Activated CD8-positive, alpha-beta T cell treated with anti-CD3 and anti-CD28 coated beads for 36 hours (primary cell): ENCODE data around the gene DKK2. TPM values are rescaled to one million over a fixed set of nuclear protein-coding genes. Genes with fewer than 3 reads are reported as not detected.

ENCODE experiments used
- ATAC-seq: fragments of 200-7000 bp; cut with Tn5 transposase; one replicate; pipeline ENCODE4 v1.10.0; 2021; ENCODE audit warnings: mild to moderate bottlenecking, moderate library complexity
- CTCF ChIA-PET: fragments of 350-600 bp; sonication (Branson Sonifier 250); formaldehyde crosslinking; loops from one replicate; lab custom pipeline; 2021; ENCODE audit warnings: antibody characterized with exemption; lab: Charles Lee
- POLR2A ChIA-PET: fragments of 350-600 bp; sonication (Branson Sonifier 250); formaldehyde crosslinking; loops from one replicate; lab custom pipeline; 2021; ENCODE audit warnings: antibody characterized with exemption; lab: Charles Lee
- DNase-seq: peaks from one replicate; pipeline ENCODE4 v3.0.0-alpha.2; 2020
- H3K27ac Mint-ChIP-seq: one replicate; pipeline ENCODE4 v1.8.0; 2021; ENCODE audit warnings: mild to moderate bottlenecking, mixed read lengths
- H3K27me3 Mint-ChIP-seq: one replicate; pipeline ENCODE4 v1.8.0; 2021; ENCODE audit warnings: mixed read lengths
- H3K36me3 Mint-ChIP-seq: one replicate; pipeline ENCODE4 v1.8.0; 2021; ENCODE audit warnings: low read depth, mixed read lengths
- H3K4me1 Mint-ChIP-seq: one replicate; pipeline ENCODE4 v1.8.0; 2021; ENCODE audit warnings: low read depth, mixed read lengths
- H3K4me3 Mint-ChIP-seq: one replicate; pipeline ENCODE4 v1.8.0; 2021; ENCODE audit warnings: mild to moderate bottlenecking, moderate library complexity, mixed read lengths
- H3K9me3 Mint-ChIP-seq: one replicate; pipeline ENCODE4 v1.8.0; 2021; ENCODE audit warnings: mixed read lengths
- intact Hi-C: fragments of 100-400 bp; cut with micrococcal nuclease; formaldehyde crosslinking; loops from one replicate; pipeline ENCODE4 v1.10.0; 2022
- total RNA-seq, 2 experiments: library from RNA; stranded (reverse); gene quantifications; one replicate each; pipeline ENCODE4 v1.2.3, GENCODE V29; 2021
- TF ChIP-seq, protein P1 (sequence below): fragments of 200-600 bp; IDR thresholded peaks from one replicate; pipeline ENCODE4 v1.8.0; 2022; ENCODE audit warnings: antibody characterized with exemption, mild to moderate bottlenecking

DKK2 gene
- total RNA-seq, 2 experiments from 2014 or later: not detected

DNA sequence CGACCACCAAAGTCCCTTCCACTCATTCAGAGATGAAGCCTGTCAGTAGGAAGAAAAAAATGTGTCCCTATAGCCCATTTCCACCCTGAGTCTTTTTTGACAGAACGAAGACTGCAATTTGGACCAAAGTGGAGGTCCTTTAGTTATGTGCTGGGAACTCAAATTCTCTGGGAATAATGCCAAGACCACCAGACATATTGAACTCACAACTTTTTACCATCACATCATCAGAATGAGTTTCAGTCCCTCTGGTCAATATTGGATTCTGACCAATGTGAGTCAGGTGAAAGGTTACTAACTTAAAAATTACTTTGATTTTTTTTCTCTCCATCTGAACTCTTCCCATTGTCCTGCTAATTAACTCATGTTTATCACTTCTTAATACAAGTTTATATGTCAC lies 128.9 kb downstream of the DKK2 start:
- Mint-ChIP-seq H3K27ac (no peak overlapping the region), H3K27me3 (no peaks in the 10 kb centered on the region), H3K4me1 (no peaks in the 10 kb centered on the region), H3K4me3 (no peak overlapping the region), H3K36me3 (no peaks in the 10 kb centered on the region), H3K9me3 (no peaks in the 10 kb centered on the region)
- intact Hi-C loops: no loop called here
- ChIA-PET CTCF (interaction anchor here (0.8 to 1.0 kb wide), 2 partner anchors 9 to 15 kb away, joined by 3 to 4 read pairs; no protein-coding TSS in a partner anchor), POLR2A (no interaction called here)
- ATAC-seq: no peak
- no peak for DNase-seq
- TF ChIP-seq, protein P1, sequence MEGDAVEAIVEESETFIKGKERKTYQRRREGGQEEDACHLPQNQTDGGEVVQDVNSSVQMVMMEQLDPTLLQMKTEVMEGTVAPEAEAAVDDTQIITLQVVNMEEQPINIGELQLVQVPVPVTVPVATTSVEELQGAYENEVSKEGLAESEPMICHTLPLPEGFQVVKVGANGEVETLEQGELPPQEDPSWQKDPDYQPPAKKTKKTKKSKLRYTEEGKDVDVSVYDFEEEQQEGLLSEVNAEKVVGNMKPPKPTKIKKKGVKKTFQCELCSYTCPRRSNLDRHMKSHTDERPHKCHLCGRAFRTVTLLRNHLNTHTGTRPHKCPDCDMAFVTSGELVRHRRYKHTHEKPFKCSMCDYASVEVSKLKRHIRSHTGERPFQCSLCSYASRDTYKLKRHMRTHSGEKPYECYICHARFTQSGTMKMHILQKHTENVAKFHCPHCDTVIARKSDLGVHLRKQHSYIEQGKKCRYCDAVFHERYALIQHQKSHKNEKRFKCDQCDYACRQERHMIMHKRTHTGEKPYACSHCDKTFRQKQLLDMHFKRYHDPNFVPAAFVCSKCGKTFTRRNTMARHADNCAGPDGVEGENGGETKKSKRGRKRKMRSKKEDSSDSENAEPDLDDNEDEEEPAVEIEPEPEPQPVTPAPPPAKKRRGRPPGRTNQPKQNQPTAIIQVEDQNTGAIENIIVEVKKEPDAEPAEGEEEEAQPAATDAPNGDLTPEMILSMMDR: no peak

- no peak for ATAC-seq
- H3K4me1 Mint-ChIP-seq: no peaks in the 10 kb centered on the region
- intact Hi-C loops: no loop called here
Measured at GRCh38 chr4:106906728-106907127, 129.4 kb downstream of the DKK2 start.

DNA sequence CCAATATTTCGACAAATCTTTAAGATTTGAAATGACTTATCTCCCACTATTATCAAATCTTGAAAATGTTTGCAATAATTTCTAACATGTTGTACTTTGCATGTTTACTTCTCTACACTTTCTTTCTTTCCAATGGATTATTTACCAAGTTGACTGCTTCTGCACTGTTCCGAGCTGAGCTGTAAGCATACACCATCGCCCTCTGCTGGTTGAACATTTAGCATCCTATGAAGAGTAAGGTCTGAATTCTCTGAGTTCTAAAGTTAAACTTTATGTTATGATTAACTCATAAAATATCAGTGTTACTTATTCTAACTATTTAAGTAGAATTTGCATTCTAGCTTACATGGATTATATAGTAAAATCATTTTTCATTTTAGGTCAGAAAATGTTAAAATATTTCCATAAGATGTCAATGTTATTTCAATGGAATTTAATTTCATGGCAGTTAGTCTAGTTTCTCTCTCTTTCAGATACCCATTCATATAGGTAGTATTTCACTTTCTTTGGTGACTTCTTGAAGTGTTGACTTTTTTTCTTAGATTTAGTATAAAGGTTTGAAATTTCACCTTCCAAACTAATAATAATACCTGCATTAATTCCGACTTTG lies 137.4 kb downstream of the DKK2 start:
- DNase-seq (peak; percentile 48), ATAC-seq (no peak)
- Mint-ChIP-seq H3K36me3 (no peaks in the 10 kb centered on the region), H3K4me3 (no peak overlapping the region), H3K27me3 (no peaks in the 10 kb centered on the region), H3K9me3 (peaks cover 4% of the 10 kb centered on the region), H3K4me1 (no peaks in the 10 kb centered on the region), H3K27ac (no peak overlapping the region)
- intact Hi-C loops: no loop called here
- CTCF ChIA-PET: interaction anchor here (0.7 to 1.7 kb wide), 4 partner anchors 8 to 529 kb away, joined by 3 to 7 read pairs (median 4); no protein-coding TSS in a partner anchor
- TF ChIP-seq, protein P1: peak; percentile 68
- POLR2A ChIA-PET: no interaction called here

More at GRCh38 chr4:106906728-106907127, 129.4 kb downstream of the DKK2 start:
- Mint-ChIP-seq H3K4me3 (no peak overlapping the region), H3K9me3 (no peaks in the 10 kb centered on the region), H3K27ac (no peak overlapping the region), H3K36me3 (no peaks in the 10 kb centered on the region), H3K27me3 (no peaks in the 10 kb centered on the region)
- ChIA-PET CTCF (interaction anchor here (1.0 kb wide), 1 partner anchor 9 kb away, joined by 4 read pairs; no protein-coding TSS in a partner anchor), POLR2A (no interaction called here)
- TF ChIP-seq, protein P1: no peak
- no peak for DNase-seq

DNA sequence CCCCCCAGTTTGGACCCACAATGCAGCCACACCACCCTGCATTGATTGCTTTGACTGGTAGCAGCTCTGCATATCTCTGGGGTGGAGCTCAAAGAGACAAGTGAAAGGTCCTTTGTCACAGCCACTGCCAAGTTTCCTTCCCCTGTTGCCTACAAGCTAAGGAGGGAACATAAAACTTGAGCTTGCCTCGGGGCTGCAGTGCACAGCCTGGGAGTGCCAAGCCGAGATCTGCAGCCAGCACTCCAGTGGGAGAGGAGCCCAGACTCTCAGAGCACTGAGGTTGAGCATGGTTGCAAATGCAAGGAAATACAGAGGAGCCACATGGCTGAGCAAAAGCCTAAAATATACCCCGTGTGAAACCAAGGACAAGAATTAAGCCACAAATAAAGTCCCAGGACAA lies 142.2 kb downstream of the DKK2 start:
- H3K27ac Mint-ChIP-seq: no peak overlapping the region
- TF ChIP-seq, protein P1: no peak
- ATAC-seq (no peak), DNase-seq (no peak)
- H3K9me3 Mint-ChIP-seq: peaks cover 4% of the 10 kb centered on the region
- H3K27me3 Mint-ChIP-seq: no peaks in the 10 kb centered on the region
- intact Hi-C loops: no loop called here
- ChIA-PET POLR2A (no interaction called here), CTCF (no interaction called here)
- H3K4me1 Mint-ChIP-seq: no peaks in the 10 kb centered on the region
- H3K36me3 Mint-ChIP-seq: no peaks in the 10 kb centered on the region
- no peak overlapping the region for H3K4me3 Mint-ChIP-seq

DNA sequence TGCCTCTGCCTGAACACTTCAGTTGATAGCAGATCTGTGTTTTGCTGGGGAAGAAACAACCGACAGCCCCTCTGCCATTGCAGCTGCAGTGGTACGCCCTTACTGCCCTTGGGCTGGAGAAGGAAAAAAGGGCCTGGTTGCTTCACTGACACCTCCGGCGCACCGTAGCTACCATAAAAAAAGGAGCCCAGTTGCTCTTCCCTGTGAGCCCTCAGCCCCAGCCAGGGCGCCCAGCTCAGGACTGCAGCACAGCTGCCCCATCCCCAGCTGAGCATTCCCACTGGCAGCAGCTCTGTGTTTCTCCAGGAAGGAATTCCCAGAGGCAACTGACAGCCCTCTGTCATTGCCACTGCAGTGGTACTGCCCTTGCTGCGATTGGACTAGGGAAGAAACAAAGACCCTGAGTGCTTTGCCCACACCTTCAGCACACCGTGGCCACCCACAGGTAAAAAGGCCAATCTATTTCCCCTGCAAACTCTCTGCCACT lies 142.7 kb downstream of the DKK2 start:
- Mint-ChIP-seq H3K27me3 (no peaks in the 10 kb centered on the region), H3K4me3 (no peak overlapping the region), H3K4me1 (no peaks in the 10 kb centered on the region), H3K9me3 (peaks cover 4% of the 10 kb centered on the region), H3K36me3 (no peaks in the 10 kb centered on the region), H3K27ac (no peak overlapping the region)
- ChIA-PET CTCF (interaction anchor here (0.6 kb wide), 1 partner anchor 24 kb away, joined by 4 read pairs; no protein-coding TSS in a partner anchor), POLR2A (no interaction called here)
- intact Hi-C loops: no loop called here
- TF ChIP-seq, protein P1: no peak
- no peak for DNase-seq
- no peak for ATAC-seq
